Pulmonary artery endothelial cell (primary cell): ENCODE data around the gene ARL4A. TPM values are rescaled to one million over a fixed set of nuclear protein-coding genes. Genes with fewer than 3 reads are reported as not detected.

Experiments
- DNase-seq: peaks from one replicate; pipeline ENCODE4 v3.0.0-alpha.2; 2011; ENCODE audit warnings: low read depth, low spot score
- total RNA-seq: library from RNA; depleted of rRNA; stranded (reverse); fragments of >200 nt; gene quantifications from 2 replicates; pipeline ENCODE4 v1.2.3, GENCODE V29; 2014

The ARL4A gene
- total RNA-seq, 1 donor from 2014 or later, result 44.6 TPM

GRCh38 chr7:12725575-12726316 lies 38.3 kb downstream of the ARL4A start:
- DNase-seq, result no peak

DNA sequence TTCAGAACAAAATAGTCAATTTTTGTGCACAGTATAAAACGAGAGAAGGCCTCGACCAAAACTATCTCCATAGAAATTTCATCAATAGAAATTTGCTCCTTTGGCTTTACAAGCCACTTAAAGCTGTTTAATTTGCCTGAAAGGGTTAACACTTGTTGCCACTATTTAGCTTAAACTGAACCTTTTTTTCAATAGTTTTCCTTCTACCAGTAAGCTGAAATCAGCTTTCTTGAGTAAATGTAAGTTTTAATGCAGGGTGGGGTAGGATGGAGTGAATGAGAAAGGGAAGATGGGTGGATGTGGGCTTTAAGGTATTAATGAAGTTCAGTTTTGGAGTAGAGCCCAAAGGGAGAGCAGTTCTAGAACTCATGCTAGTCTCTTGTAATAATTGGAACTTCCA lies 39.5 kb downstream of the ARL4A start:
- DNase-seq, result no peak

DNA sequence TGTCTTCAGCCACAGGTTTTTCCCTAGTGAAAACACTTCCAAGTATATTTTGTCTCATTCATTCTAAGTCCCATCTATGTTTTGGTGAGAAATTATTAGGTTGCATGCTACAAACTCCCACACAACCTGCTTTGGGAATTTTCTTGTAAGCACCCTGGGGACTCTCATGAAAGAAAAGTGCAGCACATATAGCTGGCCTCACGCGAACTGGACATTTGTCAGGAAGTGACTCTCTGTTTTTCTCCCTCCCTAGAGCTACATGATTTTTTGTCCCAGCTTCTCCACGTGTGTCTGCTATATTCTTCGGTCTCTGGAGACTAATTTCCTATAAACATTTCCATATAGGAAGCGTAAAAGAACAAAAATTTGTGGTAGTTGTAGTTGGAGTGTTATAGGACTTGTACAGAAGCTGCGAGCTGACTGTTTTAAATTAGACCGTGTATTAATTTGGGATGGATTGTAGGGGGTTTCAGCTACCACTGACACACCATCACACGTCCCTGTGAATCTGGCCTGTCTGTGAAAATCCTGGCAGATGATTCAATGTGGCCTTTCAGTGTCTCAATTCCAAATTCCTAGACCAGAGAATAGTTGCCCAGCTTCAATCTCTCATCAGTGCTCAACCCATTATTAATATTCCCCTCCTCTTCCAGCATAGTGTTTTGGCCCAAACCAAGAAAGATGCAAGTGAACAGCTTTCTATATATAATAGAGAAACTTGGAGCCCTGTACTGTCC lies 40.2 kb downstream of the ARL4A start:
- DNase-seq, result no peak

DNA sequence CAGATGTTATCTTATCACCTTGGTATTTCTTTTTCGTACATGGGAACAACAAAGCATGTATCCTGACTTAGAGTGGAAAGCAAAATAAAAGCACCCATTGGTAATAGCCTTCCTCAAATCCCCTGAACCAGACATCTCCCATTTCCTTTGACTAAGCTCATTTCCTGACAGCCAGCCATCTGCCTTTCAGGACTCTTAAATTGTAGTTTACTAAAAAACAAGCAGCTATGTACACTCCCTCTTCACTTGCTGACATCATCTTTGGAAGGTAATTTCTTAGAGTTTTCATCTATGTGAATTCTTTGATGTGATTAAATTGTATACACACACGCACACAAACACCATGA lies 40.7 kb downstream of the ARL4A start:
- peak; percentile 91 for DNase-seq

- peak; percentile 74 for DNase-seq
These were observed 41.7 kb downstream of the ARL4A start for GRCh38 chr7:12729112-12729511.

GRCh38 chr7:12730523-12730922 lies 43.1 kb downstream of the ARL4A start:
- DNase-seq, result no peak

GRCh38 chr7:12731214-12731656 lies 43.8 kb downstream of the ARL4A start:
- DNase-seq, result no peak

GRCh38 chr7:12731775-12732174 lies 44.3 kb downstream of the ARL4A start:
- no peak for DNase-seq

DNA sequence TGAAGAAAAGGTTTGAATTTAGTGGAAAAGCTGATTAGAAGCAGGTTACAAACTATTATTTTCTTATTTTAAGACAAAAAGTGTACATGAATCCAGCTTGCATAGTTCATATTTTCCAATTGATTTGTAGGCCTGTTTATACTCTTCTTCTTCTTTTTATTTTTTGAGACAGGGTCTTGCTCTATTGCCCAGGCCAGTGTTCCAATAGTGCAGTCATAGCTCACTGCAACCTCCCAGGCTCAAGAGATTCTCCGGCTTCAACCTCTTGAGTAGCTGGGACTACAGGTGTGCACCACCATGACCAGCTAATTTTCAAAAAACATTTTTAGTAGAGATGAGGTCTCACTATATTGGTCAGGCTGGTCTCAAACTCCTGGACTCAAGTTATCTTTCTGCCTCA lies 45.0 kb downstream of the ARL4A start:
- DNase-seq, result no peak

- no peak for DNase-seq
These were observed 48.5 kb downstream of the ARL4A start for GRCh38 chr7:12735923-12736322.

GRCh38 chr7:12737373-12737772 lies 49.9 kb downstream of the ARL4A start:
- DNase-seq, result no peak

DNA sequence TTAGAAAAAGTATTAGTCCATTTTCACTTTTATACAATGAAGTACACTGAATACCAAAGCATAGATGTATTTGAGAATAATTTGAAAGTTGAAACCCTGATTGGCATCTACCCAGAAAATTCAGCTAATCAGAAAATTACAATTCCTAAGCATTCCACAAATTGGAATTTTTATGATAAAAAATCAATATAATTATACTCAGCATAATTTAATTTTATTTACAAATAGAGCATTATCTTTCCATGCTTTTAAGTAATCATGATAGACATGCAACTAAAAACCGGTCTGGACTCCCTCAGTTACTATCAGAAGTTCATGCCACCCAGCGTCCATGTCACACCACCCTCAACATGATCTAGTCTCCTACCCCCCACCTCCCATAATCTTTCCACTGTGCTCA lies 50.4 kb downstream of the ARL4A start:
- no peak for DNase-seq

DNA sequence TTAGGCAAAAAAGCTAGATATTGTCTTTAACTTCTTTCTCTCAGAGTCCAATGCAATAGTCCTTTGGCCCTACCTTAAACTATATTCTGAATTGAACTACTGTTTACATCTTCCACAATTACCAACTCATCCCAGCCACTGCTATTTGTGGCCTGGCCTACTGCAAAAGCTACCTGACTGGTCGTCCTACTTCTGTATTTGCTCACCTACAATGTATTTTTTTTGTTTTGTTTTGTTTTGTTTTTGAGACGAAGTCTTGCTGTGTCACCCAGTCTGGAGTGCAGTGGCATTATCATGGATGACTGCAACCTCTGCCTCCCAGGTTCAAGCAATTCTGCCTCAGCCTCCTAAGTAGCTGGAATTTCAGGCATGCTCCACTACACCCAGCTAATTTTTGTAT lies 51.2 kb downstream of the ARL4A start:
- no peak for DNase-seq

Other genes with a start within 250 kb of the ARL4A start
- under 0.01 and 0.18 TPM in 2 replicates for gene SCIN, start 116.9 kb upstream of the ARL4A start, total RNA-seq